Midbrain (tissue), 1 donor: Measurements from ENCODE around the gene AOAH.
"Not testable (repeated sequence)": the region's sequence is repeated elsewhere in the genome, so short reads cannot be mapped to it uniquely, and the experiment has no call there.

Source experiments
- DNase-seq: peaks from one replicate; lab custom pipeline; 2025; lab: John Stamatoyannopoulos, UW

AOAH gene

DNA sequence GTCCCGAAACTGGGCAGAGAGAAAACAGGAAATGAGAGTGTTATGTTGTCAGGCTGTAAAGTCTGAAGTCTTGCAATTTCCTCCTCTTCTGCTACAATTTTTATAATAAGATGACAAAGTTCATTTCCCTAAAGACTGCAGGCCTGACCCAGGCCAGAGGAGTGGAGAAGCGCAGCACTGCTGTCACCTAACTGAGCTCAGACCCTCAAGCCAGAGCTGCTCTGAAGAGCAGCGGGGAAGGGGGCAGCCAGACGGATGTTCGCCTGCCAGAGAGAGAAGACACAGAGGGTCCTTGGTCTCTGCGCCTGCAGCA lies 12.6 kb upstream of the AOAH start:
- DNase-seq = no peak

DNA sequence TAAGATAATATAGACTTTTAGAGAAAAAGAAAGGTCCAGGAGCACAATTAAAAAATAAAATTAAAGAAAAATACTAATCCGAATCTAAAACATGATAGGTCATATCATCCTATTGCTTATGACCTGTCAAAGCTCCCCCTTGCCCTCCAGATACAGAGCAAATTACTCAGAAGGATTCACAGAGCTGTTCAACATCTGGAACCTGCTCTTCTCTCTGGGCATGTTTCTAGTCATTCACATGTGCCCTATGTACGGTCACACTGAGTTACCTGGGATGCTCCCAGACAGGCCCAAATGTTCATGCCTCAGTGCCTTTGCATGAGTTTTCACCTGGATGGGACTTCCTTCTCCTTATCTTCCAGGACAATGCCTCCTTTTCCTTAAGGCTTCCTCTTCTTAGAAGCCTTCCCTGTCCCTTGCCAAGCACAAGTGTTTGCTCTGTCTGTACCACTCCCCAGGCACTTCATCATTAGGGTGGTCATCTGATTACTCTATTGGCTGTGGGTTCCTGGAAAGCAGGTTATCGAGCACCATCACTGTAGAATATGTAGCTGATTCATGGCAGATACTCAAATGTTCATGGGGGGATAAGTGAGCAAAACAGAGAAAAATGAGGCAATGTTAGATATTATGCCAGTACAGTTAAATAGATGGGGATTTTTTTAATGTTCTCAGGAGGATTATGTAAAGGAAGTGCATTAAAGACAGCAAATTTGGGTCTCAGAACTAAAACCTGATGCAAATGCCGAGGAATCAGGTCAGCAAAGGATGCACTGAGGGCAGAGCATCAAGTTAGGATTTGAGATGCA lies 12.0 kb upstream of the AOAH start:
- no peak for DNase-seq

DNA sequence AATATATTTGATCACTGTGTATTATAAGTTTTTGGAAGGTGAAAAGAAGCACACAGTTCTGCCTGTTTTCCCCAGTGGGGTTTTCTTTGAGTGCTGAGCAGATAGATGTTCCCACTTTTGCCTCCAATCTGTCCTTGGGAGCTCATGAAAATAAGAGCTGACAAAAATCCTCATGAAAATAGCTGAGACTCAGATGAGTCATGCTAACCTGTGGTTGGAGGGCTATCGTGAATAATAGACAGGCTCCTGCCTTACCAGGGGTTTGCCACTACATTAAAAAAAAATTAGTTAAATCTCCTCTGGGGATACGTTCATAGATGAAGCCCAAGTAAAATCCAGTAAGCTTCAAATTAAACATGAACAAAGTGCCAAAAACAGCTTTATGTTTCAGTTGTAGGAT lies 10.9 kb upstream of the AOAH start:
- DNase-seq = no peak

DNA sequence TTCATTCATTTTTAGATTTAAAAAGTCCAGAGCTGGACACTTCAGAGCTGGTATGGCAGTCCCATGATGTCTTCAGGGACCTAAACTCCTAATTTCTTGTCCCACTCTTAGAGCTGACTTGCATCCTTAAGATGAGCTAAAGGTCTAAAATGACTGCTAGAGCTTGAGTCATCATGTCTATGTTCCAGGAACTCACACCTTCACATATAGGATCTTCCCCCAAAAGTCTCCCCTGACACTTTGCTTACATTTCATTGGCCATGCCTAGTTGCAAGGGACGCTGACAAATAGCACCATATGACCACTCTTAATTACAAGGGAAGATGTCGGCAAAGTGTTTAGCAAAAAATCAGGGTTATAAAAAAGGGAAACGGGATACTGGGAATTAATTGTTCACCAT lies 10.4 kb upstream of the AOAH start:
- no peak for DNase-seq

DNA sequence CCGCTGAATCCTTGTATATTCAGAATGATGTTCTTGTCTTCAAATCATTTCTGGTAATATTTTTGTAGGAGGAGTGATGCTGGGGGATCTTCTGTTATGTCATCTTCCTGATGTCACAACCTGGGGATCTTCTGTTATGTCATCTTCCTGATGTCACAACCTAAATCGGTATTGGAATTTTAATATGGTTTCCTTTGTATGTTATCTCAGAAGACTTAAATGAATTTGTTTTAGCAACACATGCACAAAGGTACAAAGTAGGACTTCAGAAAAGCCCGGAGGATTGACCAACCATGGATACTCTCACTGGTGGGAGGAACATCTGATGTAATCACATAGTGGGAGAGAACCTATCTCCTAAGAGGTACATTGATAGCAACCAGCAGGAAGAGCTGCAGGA lies 9.1 kb upstream of the AOAH start:
- DNase-seq = no peak

DNA sequence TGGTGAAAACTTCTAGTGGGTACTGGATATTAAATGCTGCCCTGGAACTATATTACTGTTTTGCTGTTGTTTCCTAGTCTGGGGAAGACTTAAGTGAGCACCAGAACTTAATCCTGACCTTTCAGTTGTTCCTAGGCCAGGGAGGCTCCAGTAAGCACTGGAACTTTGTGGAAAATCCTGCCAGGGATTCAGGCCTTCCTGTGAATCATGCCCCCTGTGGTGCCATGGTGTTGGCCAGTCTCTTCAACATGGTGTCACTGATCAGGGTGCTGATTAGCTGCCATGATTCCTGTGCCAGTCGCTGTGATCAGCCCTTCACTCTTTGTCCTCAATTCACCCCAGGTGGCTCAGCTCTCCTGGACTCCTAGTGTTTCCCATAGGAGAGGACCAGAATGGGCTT lies 8.5 kb upstream of the AOAH start:
- no peak for DNase-seq

DNA sequence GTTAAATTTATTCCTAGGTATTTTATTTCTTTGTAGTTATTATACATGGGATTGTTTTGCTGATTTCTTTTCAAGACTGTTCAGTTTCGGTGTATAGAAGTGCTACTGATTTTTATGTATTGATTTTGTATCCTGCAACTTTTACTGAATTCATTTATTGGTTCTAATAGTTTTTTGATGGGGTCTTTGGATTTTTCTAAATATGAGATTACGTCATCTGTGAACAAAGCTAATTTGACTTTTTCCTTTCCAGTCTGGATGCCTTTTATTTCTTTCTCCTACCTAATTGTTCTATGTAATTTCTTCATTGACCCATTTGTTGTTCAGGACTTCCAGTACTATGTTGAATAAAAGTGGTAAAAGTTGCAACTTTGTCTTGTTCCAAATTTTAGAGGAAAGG lies 5.8 kb upstream of the AOAH start:
- no peak for DNase-seq

DNA sequence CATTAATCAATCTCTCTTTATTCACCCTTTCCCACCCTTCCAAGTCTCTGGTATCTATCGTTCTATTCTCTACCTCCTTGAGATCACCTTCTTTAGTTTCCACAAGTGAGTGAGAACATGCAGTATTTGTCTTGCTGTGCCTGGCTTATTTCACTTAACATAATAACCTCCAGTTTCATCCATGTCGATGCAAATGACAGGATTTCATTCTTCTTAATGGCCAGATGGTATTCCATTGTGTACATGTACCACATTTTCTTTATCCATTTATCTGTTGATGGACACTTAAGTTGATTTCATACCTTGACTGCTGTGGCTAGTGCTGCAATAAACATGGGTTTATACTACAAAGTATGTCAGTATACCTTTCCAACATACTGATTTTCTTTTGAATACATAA lies 3.8 kb upstream of the AOAH start:
- no peak for DNase-seq

DNA sequence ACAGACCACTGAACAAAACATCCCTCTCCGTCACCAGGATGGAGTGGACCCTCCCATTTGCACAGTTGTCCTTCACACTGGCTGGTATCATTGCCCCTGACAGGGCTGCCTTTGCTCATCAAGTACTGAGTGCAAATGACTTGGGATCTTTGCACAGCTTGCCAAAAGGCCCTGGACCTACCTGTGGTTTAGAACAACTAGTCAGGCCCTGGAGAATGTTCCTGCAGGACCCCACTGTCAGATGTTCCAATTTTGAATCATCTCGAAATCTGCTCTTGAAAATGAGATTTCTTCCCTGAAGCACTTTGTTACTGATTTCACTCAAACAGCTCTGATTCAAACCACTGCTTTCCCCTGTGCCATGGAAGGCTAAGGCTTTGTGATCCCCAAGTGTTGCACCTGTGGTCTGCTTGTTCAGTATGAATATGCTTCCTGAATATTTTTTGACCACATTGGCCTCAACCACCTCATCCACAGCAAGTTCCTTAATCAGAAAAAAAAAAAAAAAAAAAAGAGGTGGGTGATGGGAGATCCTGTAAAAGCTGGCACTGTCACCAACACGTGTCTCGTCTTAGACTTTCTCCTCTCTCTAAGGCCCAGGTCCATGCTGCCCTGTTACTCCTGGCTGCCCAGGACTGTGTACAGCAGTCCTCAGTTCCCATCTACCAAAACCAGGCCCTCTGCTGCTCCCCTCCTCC lies 2.7 kb upstream of the AOAH start:
- DNase-seq = no peak

DNA sequence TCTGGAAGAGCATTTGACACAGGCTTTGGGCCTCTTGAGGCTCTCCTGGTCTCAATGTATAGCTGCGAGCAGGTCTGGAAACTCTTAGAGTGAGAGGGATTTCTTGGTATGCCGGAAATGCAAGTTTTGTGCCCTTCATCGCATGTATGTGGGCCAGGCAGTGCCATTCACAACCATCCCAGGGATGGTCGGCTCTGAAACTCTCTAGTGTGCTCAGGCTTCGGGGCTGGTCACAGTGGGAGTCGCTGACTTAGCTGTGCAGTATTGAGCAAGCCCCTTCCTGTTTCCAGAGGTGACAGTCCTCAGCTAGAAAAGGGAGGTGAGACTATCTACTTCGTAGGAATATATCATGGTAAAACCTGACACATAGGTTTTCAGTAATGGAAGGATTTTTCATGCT lies 2.0 kb upstream of the AOAH start:
- no peak for DNase-seq

DNA sequence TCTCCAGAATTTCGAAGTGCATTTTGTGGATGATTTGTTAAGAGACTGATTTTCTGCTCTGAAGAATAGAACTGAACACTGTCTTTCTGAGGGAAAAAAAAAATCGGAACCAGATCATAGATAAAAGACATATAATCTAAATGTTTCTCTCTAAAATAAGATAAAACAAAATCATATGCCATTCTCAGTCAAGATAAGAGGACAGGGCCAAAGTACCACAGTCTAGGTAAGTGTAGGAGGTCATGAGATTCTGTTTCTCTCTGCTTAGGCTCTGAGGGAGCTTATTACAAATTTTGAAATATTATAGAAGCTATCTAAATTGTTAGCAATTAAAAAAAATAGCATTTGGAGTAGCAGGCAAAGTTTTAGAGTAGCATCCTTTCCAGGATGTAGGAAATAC lies 702 bp upstream of the AOAH start:
- DNase-seq = no peak

DNA sequence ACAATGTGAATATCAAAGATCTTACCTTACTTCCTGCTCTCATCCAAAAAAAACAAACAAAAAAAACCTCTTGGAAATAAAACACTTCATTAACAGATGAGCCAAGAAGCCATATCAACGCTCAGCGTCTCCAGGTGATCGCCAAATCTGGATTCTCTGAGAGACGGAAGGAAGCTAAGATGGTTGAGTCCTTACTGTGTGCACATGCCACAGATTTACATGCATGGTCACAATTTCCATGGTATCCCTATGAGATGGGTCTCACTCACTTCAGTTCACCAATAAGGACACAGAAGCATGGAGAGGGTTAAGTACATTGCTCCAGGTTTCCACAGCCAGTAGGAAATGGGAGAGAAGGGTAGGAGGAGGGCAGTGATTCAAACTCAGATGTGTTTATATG lies 1.0 kb downstream of the AOAH start:
- no peak for DNase-seq

DNA sequence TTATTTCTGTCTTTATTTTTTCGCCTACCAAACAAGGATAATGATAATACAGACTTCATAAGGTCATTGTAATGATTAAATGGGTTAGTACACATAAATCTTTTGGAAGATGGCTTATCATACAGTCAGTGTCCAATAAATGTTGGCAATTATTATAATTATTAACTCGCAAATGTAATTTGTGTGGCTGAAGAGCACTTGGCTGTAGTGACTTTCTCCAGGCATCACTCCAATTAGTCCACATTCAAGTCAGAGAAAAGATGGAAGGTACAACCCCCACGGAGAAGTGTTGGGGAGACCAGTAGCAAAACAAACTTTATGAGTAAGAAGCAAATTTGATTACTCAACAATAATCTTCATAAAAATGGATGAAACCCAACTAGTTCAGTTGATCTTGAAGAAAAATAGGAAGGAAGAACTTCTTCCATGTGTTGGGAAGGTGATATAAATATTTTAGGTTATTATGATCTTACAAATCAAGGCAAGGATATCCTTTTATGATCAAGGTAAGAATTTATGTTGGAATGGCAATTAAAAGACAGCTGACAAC lies 5.1 kb downstream of the AOAH start:
- DNase-seq = no peak

DNA sequence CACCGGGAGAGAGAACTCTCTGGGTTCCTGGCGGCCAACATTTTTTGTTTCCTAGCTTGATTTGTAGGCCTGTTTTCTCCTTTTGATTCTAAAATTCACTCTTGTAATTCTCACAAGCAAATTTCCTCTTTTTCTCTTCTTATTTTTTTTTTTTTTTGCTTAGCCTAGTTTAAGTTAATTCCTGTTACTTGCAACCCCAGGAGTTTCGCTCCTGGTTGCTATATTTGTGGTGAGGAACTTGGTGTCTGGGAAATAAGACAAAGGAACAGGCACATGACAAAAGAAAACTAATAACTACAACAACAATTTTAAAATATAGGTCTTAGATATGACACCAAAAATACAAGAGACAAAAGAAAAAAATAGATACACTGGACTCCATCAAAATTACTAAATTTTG lies 6.7 kb downstream of the AOAH start:
- no peak for DNase-seq

DNA sequence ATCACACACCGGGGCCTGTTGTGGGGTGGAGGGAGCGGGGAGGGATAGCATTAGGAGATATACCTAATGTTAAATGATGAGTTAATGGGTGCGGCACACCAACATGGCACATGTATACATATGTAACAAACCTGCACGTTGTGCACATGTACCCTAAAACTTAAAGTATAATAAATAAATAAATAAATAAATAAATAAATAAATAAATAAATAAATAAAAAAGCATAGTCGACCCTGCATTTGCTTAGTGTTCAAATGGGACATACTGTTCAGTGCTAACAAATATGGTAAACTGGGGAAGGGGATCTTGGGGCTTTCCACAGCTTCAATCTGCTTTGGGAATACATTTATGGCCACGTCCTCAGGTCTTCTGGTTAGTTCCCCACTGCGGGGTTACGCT lies 7.5 kb downstream of the AOAH start:
- DNase-seq = not testable (repeated sequence)

DNA sequence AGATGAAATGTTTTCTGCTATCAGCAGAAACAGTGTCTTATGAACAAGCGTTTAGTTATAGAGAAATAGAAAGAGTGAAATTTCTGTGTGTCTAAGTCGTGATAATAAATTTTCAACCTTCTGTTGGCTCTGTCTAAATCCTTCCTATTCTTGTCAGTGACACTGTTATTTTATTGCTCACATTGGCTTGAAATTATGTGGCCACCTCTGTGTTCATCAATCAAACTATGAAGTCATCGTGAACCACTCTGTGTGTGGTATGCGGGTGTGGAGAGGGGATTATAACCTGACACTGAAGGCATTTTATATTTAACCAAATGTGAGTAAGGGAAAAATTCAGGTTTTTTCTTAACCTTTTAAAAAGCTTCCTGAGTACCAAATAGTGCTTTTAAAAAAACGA lies 12.3 kb downstream of the AOAH start:
- no peak for DNase-seq

DNA sequence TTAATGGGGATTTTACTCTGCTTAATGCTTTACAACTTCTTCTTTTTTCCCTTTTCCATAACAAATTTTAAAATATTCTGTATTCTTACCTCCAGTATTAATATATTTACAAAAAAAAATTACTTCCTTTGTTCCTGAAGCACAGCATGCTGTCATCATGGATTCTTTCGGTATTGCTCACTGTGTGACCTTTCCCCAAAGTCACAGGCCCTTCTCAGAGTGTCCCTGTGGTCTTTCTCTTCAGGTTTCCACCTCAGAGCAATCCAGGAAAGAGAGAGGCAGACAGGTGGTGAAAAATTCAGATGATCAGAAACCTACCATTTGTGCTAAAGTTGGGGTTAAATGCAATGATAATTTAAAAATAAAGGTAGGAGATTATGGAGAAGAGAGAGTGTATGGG lies 13.0 kb downstream of the AOAH start:
- DNase-seq = no peak

DNA sequence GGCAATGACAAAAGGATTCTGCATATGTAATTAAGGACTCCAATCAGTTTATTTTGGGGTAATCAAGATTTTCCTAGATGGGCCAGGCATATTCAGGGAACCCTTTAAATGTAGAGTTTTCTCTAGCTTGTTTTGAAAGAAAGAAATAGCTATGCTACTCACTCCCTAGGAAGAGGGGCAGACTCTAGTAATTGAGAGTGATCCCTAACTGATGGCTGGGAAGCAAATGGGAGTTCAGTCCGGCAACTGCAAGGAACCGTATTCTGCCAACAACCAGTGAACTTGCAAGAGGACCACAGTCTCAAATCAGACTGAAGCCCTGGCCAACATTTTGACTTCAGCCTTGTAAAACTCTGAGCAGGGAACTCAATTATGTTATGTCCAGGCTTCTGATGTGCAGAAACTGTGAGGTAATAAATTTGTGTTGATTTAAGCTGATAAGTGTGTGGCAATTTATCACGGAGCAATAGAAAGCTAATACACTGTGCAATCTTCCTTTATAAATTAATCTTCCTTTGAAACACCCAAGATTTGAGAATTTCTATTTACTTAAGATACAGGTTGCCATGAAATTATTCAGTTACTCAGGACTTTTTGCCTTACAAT lies 14.0 kb downstream of the AOAH start:
- DNase-seq = no peak

DNA sequence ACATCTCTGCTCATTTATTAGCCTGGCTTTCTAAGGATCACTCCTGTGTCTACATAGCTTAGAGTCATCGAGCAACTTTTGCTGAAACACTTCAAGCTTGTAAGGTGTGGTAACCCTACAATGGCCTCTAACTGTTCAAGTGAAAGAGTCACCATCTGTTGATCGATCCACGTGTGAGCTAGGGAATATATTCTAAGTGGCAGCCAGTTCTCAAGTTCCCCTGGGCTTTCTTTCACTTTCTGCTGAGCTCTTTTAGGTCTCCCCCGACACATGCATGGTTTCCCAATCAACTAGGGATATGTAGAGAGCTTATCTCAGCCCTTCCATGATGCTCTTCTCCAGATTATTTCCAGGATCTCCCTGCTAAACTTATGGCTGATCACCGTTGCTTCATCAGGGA lies 15.5 kb downstream of the AOAH start:
- DNase-seq = no peak

DNA sequence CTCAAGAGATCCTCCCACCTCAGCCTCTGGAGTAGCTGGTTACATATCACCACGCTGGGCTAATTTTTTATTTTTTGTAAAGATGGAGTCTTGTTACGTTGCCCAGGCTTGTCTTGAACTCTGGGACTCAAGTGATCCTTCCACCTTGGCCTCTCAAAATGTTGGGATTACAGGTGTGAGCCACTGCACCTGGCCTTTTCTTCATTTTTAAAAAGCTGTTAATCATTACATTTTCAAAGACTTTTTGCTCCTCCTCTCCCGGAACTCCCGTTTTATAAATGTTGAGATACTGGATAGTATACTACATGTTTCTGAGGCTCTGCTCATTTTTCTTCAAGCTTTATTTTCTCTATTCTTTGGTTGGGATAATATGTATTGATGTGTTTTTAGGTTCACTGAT lies 16.4 kb downstream of the AOAH start:
- no peak for DNase-seq

DNA sequence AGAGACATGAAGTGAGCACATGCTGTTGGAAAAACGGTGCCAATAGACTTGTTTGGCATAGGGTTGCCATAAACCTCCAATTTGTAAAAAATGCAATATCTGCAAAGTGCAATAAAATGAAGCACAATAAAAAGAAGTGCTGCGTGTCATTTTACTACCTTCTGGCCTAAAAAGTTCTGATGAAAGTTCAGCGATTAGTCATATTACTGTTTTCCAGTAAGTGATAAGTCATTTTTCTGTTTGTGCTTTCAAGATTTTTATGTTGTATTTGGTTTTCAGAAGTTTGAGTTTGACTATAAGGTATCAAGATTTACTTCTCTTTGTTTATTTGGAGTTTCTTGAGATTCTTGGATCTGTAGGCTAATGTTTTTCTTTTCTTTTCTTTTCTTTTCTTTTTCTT lies 16.8 kb downstream of the AOAH start:
- no peak for DNase-seq

DNA sequence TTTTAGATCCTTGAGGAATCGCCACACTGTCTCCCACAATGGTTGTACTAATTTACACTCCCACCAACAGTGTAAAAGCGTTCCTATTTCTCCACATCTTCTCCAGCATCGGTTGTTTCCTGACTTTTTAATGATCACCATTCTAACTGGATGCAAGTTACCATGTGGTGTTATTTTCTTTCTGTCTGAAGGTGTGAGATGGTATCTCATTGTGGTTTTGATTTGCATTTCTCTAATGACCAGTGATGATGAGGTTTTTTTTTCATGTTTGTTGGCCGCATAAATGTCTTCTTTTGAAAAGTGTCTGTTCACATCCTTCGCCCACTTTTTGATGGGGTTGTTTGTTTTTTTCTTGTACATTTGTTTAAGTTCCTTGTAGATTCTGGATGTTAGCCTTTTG lies 20.4 kb downstream of the AOAH start:
- DNase-seq = not testable (repeated sequence)

DNA sequence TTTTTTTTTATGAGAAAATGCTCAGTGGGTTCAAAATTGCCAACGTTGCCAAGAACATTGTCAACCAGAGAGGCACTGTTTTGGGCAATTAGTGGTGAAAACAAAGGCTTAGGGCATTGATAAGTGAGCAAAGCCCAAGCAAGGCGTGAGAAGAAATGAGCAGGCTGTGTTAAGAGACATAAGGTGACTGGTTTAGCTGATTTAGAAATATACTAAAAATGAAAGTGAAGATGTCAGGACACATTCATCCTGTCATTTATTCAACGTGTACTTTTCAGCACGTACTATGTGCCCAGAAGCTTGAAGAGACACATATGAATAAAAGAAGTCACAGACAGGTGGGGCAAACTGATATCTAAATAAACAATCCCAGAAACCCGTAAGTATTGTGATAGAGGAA lies 31.8 kb downstream of the AOAH start:
- DNase-seq = no peak
